Measurements from ENCODE around the gene ATP11A.

DNA sequence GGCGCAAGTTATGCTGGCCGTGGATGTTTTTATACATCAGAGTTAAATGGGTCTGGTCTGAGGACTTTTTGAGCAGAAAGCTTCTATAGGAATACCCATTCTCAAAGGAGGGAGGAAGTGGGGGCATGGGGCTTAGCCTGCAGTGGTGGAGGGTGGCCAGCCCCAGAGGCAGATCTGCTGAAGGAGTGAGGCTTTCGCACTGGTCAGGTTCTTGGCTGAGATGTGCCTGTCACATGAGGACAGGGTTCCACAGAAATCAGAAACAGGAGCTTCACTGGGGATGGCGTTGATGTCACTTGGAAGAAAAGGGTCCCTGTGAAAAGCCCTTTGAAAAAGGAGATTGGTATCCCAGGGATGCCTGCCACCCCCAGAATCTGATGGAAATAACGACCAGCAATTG is 178.5 kb downstream of the ATP11A start:
- TF ChIP-seq, protein P1, sequence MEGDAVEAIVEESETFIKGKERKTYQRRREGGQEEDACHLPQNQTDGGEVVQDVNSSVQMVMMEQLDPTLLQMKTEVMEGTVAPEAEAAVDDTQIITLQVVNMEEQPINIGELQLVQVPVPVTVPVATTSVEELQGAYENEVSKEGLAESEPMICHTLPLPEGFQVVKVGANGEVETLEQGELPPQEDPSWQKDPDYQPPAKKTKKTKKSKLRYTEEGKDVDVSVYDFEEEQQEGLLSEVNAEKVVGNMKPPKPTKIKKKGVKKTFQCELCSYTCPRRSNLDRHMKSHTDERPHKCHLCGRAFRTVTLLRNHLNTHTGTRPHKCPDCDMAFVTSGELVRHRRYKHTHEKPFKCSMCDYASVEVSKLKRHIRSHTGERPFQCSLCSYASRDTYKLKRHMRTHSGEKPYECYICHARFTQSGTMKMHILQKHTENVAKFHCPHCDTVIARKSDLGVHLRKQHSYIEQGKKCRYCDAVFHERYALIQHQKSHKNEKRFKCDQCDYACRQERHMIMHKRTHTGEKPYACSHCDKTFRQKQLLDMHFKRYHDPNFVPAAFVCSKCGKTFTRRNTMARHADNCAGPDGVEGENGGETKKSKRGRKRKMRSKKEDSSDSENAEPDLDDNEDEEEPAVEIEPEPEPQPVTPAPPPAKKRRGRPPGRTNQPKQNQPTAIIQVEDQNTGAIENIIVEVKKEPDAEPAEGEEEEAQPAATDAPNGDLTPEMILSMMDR (IDR thresholded peaks at IDR 0.05; ENCODE audit: low read depth, low read length): no peak
- no peak for TF ChIP-seq EZH2phosphoT487 (IDR thresholded peaks at IDR 0.05; ENCODE audit: low read depth)
